Gastrocnemius medialis (tissue), 4 donors: ENCODE results near the gene ARMC10.

Experiments
- POLR2A ChIP-seq, 2 donors: fragments of 450-650 bp; IDR thresholded peaks; one replicate each; pipeline ENCODE4 v1.6.1; 2017; ENCODE audit warnings: antibody characterized with exemption in 2 of 2, mild to moderate bottlenecking in 2 of 2, moderate library complexity in 2 of 2
- TF ChIP-seq, protein P1 (sequence below), 5 experiments: fragments of 450-650 bp in 3 of 5; fragments of 200-600 bp in 2 of 5; sonication (generic) in 2 of 5; IDR thresholded peaks in 4 of 5; conservative IDR thresholded peaks in 1 of 5; 1 replicate in 4 of 5; 2 replicates in 1 of 5; pipeline ENCODE4 v1.5.1; 2016 to 2019; ENCODE audit warnings: antibody characterized with exemption in 5 of 5, mild to moderate bottlenecking in 3 of 5, moderate library complexity in 3 of 5

DNA sequence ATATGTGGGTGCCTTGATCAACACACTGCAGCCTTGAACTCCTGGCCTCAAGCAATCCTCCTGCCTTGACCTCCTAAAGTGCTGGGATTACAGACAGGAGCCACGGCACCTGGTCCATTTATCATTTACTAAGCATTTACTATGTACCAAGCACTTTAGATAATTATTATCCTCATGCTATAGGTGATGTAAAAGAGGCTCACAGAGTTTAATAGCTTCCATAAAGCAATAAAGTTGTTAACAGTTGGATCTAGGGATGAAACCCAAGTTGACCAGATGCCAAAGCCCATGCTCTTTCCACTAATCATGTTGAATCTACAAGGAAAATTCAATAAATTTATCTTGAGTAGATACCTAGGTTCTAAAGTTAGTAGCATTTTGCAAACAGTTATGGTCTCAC is 68.9 kb downstream of the ARMC10 start:
- TF ChIP-seq, protein P1, sequence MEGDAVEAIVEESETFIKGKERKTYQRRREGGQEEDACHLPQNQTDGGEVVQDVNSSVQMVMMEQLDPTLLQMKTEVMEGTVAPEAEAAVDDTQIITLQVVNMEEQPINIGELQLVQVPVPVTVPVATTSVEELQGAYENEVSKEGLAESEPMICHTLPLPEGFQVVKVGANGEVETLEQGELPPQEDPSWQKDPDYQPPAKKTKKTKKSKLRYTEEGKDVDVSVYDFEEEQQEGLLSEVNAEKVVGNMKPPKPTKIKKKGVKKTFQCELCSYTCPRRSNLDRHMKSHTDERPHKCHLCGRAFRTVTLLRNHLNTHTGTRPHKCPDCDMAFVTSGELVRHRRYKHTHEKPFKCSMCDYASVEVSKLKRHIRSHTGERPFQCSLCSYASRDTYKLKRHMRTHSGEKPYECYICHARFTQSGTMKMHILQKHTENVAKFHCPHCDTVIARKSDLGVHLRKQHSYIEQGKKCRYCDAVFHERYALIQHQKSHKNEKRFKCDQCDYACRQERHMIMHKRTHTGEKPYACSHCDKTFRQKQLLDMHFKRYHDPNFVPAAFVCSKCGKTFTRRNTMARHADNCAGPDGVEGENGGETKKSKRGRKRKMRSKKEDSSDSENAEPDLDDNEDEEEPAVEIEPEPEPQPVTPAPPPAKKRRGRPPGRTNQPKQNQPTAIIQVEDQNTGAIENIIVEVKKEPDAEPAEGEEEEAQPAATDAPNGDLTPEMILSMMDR (IDR thresholded peaks at IDR 0.05 in 4 of 5, conservative IDR thresholded peaks at IDR 0.05 in 1 of 5), result no peak
- TF ChIP-seq POLR2A (IDR thresholded peaks at IDR 0.05), result no peak
